Loucy (cell line): ENCODE measurements around the gene DCHS2.

Experiments
- H2AFZ ChIP-seq: fragments of 200-600 bp; sonication (generic); 2 replicates; pipeline ENCODE4 v1.6.0; 2016; ENCODE audit warnings: antibody characterized with exemption, mild to moderate bottlenecking, low read length, moderate library complexity
- H3F3A ChIP-seq: fragments of 200-600 bp; 2 replicates; pipeline ENCODE4 v1.6.0; 2016; ENCODE audit warnings: antibody characterized with exemption, low read depth, mild to moderate bottlenecking
- H3K27me3 ChIP-seq: fragments of 200-600 bp; sonication (generic); 2 replicates; pipeline ENCODE4 v1.6.1; 2014; ENCODE audit warnings: low read length, mild to moderate bottlenecking; ENCODE audit not compliant: insufficient read depth, poor library complexity, severe bottlenecking
- H3K36me3 ChIP-seq: fragments of 200-600 bp; sonication (generic); 2 replicates; pipeline ENCODE4 v1.6.1; 2016; ENCODE audit warnings: low read length; ENCODE audit not compliant: insufficient read depth
- H3K4me1 ChIP-seq: fragments of 200-600 bp; sonication (generic); 2 replicates; pipeline ENCODE4 v1.5.1; 2014; ENCODE audit warnings: low read length, mild to moderate bottlenecking; ENCODE audit not compliant: insufficient read depth, poor library complexity, severe bottlenecking
- H3K4me2 ChIP-seq: fragments of 200-600 bp; sonication (generic); 2 replicates; pipeline ENCODE4 v1.6.0; 2014; ENCODE audit warnings: antibody characterized with exemption, low read length, low read depth, mild to moderate bottlenecking; ENCODE audit not compliant: poor library complexity, severe bottlenecking
- H3K4me3 ChIP-seq: fragments of 200-600 bp; sonication (generic); 2 replicates; pipeline ENCODE4 v1.5.1; 2014; ENCODE audit warnings: low read length, mild to moderate bottlenecking, mixed read lengths; ENCODE audit not compliant: poor library complexity, severe bottlenecking
- H3K79me2 ChIP-seq: fragments of 200-600 bp; sonication (generic); 2 replicates; pipeline ENCODE4 v1.6.1; 2014; ENCODE audit warnings: low read length; ENCODE audit not compliant: insufficient read depth
- H3K9ac ChIP-seq: fragments of 200-600 bp; sonication (generic); 2 replicates; pipeline ENCODE4 v1.6.0; 2014; ENCODE audit warnings: mild to moderate bottlenecking, low read depth, low read length, moderate library complexity; ENCODE audit not compliant: poor library complexity, severe bottlenecking
- H3K9me2 ChIP-seq: fragments of 200-600 bp; sonication (generic); replicated peaks from 2 replicates; pipeline ENCODE4 v1.6.1; 2016; ENCODE audit warnings: low read depth, low read length, mixed read lengths
- H3K9me3 ChIP-seq: fragments of 200-600 bp; sonication (generic); 2 replicates; pipeline ENCODE4 v1.6.1; 2014; ENCODE audit warnings: mild to moderate bottlenecking, antibody characterized with exemption, low read length, low read depth; ENCODE audit not compliant: insufficient read depth
- H4K20me1 ChIP-seq: fragments of 200-600 bp; sonication (generic); 2 replicates; pipeline ENCODE4 v1.6.0; 2014; ENCODE audit warnings: antibody characterized with exemption, low read length, mild to moderate bottlenecking; ENCODE audit not compliant: insufficient read depth, poor library complexity, severe bottlenecking
- EZH2phosphoT487 ChIP-seq: fragments of 200-600 bp; IDR thresholded peaks from 2 replicates; pipeline ENCODE4 v1.6.1; 2018; ENCODE audit warnings: antibody characterized with exemption, mild to moderate bottlenecking, moderate library complexity, borderline replicate concordance
- TF ChIP-seq, protein P1 (sequence below): fragments of 200-600 bp; sonication (generic); conservative IDR thresholded peaks from 2 replicates; pipeline ENCODE4 v1.5.1; 2014; ENCODE audit warnings: mild to moderate bottlenecking, antibody characterized with exemption, low read length

The DCHS2 gene

DNA sequence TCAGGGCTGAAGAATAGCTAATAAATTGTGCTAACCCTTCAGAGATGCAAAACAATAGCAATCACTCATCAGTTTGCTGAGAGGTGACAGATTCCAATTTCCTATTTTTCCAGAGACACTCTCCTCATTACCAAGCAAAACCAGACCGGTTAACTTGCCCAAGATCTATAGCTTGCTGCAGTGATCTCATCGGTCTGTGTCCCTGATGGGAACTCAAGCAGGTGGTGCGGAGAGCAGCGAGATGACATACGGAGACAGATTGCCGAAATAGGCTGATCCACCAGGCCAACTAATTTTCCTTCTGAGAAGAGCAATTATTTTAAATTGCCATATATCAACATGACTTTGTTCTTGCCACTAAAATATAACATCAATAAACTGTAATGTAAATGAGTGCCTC lies 10.5 kb upstream of the DCHS2 start:
- Histone ChIP-seq H3F3A (no peaks in the 10 kb centered on the region), H3K4me1 (no peaks in the 10 kb centered on the region), H3K9ac (no peak overlapping the region), H2AFZ (no peak overlapping the region), H3K4me3 (no peak overlapping the region), H3K36me3 (no peaks in the 10 kb centered on the region), H3K9me3 (no peaks in the 10 kb centered on the region), H3K27me3 (no peaks in the 10 kb centered on the region), H3K9me2 (no peaks in the 10 kb centered on the region), H3K4me2 (no peak overlapping the region), H3K79me2 (no peaks in the 10 kb centered on the region), H4K20me1 (no peaks in the 10 kb centered on the region)
- TF ChIP-seq, protein P1, sequence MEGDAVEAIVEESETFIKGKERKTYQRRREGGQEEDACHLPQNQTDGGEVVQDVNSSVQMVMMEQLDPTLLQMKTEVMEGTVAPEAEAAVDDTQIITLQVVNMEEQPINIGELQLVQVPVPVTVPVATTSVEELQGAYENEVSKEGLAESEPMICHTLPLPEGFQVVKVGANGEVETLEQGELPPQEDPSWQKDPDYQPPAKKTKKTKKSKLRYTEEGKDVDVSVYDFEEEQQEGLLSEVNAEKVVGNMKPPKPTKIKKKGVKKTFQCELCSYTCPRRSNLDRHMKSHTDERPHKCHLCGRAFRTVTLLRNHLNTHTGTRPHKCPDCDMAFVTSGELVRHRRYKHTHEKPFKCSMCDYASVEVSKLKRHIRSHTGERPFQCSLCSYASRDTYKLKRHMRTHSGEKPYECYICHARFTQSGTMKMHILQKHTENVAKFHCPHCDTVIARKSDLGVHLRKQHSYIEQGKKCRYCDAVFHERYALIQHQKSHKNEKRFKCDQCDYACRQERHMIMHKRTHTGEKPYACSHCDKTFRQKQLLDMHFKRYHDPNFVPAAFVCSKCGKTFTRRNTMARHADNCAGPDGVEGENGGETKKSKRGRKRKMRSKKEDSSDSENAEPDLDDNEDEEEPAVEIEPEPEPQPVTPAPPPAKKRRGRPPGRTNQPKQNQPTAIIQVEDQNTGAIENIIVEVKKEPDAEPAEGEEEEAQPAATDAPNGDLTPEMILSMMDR, result no peak

DNA sequence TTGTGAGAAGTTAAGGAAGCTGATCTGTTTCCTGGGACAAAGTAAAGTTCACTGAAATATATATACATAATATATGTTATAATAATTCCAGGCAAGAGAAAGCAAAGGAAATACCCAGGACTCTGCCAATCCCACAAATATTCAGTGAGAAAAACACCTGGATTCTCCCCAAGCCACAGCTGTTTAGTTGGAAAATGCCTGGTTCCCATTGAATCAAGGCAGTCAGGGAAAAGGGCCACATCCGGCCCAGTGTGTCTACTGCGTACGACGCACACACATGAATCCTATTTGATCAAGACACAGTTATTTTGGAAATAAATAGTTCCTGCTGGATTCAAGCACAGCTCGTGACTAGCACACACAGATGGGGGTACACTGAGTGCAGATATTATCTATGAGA lies 6.3 kb upstream of the DCHS2 start:
- Histone ChIP-seq H4K20me1 (no peaks in the 10 kb centered on the region), H3K9me3 (no peaks in the 10 kb centered on the region), H3K79me2 (no peaks in the 10 kb centered on the region), H3F3A (no peaks in the 10 kb centered on the region), H3K9me2 (no peaks in the 10 kb centered on the region), H3K4me2 (no peak overlapping the region), H3K27me3 (no peaks in the 10 kb centered on the region), H3K36me3 (no peaks in the 10 kb centered on the region), H3K4me3 (no peak overlapping the region), H3K4me1 (no peaks in the 10 kb centered on the region), H2AFZ (no peak overlapping the region), H3K9ac (no peak overlapping the region)
- TF ChIP-seq, protein P1, result no peak
- TF ChIP-seq EZH2phosphoT487, result no peak

DNA sequence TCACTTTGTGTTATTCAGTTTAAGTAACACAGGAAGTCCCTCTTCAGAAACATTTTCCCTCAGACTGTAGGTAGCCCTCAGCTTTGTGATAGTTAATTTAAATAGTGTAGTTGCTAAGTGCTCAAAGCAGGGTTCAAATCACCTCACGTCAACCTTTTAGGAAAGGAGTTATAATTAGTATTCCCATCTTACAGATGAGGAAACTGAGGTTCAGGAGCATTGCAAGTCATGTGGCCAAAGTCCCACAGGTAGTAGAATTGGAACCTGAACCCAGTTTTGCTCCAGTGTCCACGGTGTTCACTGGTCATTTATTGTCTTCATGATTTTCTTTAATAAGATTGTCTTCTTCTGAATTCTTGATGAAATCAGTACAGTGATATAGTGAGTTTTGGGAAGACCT lies 4.3 kb upstream of the DCHS2 start:
- no peaks in the 10 kb centered on the region for H4K20me1 ChIP-seq
- no peaks in the 10 kb centered on the region for H3K9me2 ChIP-seq
- H3K36me3 ChIP-seq, result no peaks in the 10 kb centered on the region
- no peaks in the 10 kb centered on the region for H3K27me3 ChIP-seq
- no peaks in the 10 kb centered on the region for H3F3A ChIP-seq
- no peaks in the 10 kb centered on the region for H3K79me2 ChIP-seq
- no peak overlapping the region for H3K4me3 ChIP-seq
- no peaks in the 10 kb centered on the region for H3K4me1 ChIP-seq
- no peak overlapping the region for H3K4me2 ChIP-seq
- H3K9me3 ChIP-seq, result no peaks in the 10 kb centered on the region
- TF ChIP-seq, protein P1, result no peak
- no peak for TF ChIP-seq EZH2phosphoT487
- no peak overlapping the region for H2AFZ ChIP-seq
- H3K9ac ChIP-seq, result no peak overlapping the region
